Coronary artery (tissue), 2 donors: ENCODE data around the gene ZCCHC2.

Experiments used
- DNase-seq: peaks from one replicate; pipeline ENCODE4 v3.0.0-alpha.2; 2017; ENCODE audit warnings: low spot score
- H3K27ac ChIP-seq, 2 donors: fragments of 200-600 bp; sonication (generic); one replicate each; pipeline ENCODE4 v1.5.1; 2016 to 2019
- H3K4me3 ChIP-seq: fragments of 200-600 bp; sonication (generic); 2 replicates; pipeline ENCODE4 v1.5.1; 2016; ENCODE audit warnings: mild to moderate bottlenecking, moderate library complexity
- CTCF ChIP-seq: fragments of 200-600 bp; sonication (generic); IDR thresholded peaks from one replicate; pipeline ENCODE4 v1.5.1; 2019; ENCODE audit warnings: antibody characterized with exemption

ZCCHC2 gene

GRCh38 chr18:62558015-62558663 lies 35.3 kb downstream of the ZCCHC2 start:
- DNase-seq: no peak
- TF ChIP-seq CTCF: no peak
- H3K27ac ChIP-seq: no peak overlapping the region
- no peak overlapping the region for H3K4me3 ChIP-seq

- H3K27ac ChIP-seq: no peak overlapping the region
- TF ChIP-seq CTCF: no peak
- no peak for DNase-seq
- H3K4me3 ChIP-seq: no peak overlapping the region
These were observed 41.2 kb downstream of the ZCCHC2 start for GRCh38 chr18:62564044-62564443.

- Histone ChIP-seq H3K4me3 (no peak overlapping the region), H3K27ac (no peak overlapping the region)
- no peak for DNase-seq
- TF ChIP-seq CTCF: no peak
These were observed 43.4 kb downstream of the ZCCHC2 start for GRCh38 chr18:62566199-62566598.

- Histone ChIP-seq H3K4me3 (no peak overlapping the region), H3K27ac (no peak overlapping the region)
- TF ChIP-seq CTCF: no peak
- DNase-seq: no peak
These were observed 44.0 kb downstream of the ZCCHC2 start for GRCh38 chr18:62566818-62567217.

GRCh38 chr18:62569081-62569655 lies 46.3 kb downstream of the ZCCHC2 start:
- no peak for DNase-seq
- H3K27ac ChIP-seq: no peak overlapping the region
- no peak overlapping the region for H3K4me3 ChIP-seq
- TF ChIP-seq CTCF: no peak

GRCh38 chr18:62571037-62571436 lies 48.2 kb downstream of the ZCCHC2 start:
- DNase-seq: no peak
- Histone ChIP-seq H3K4me3 (no peak overlapping the region), H3K27ac (no peak overlapping the region)
- TF ChIP-seq CTCF: no peak

- H3K4me3 ChIP-seq: no peak overlapping the region
- no peak overlapping the region for H3K27ac ChIP-seq
- no peak for TF ChIP-seq CTCF
These were observed 48.8 kb downstream of the ZCCHC2 start for GRCh38 chr18:62571648-62572047.

More at GRCh38 chr18:62571648-62572047, 48.8 kb downstream of the ZCCHC2 start:
- no peak for DNase-seq
